ENCODE measurements around the gene PRTN3.
A peak's percentile ranks its signal among the peaks of the same experiment; 100 is the strongest.
"Not testable (repeated sequence)": the region's sequence is repeated elsewhere in the genome, so short reads cannot be mapped to it uniquely, and the experiment has no call there.

Gene PRTN3

DNA sequence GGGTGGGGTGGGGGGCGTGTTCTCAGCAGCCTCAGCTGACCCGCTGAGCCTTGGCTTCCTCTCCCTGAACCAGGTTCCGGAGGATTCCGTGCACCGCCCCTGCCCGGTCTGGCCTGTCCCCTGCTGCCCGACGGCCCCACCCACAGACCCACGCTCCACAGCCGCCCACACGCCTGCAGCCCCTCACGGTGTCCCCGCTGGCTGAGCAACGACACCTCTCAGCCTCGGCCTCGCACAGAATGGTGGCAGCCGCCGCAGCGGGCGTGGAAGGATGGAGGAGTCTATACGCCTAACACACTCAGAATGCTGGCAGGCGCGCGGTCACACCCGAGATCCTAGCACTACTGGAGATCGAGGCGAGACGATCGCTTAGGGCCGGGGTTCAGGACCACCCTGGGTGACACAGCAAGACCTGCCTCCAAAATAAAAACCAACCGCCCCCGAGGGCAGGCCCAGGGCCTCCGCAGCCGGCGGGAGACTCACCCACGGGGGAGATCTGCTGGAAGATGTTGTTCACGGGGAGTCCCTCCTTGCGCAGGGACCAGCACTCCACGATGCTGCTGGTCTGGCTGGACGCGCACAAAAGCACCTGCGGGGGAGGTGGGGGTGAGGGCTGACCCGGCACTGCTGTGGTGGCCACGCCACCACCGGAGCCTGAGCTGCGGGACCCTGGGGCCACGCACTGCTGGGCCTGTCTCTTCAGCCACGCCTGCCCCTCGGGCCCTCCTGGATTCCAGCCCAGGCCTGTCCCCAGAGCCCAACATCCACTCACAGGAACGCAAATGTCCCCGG, 43.8 kb downstream of the PRTN3 start:
- no peak for DNase-seq

DNA sequence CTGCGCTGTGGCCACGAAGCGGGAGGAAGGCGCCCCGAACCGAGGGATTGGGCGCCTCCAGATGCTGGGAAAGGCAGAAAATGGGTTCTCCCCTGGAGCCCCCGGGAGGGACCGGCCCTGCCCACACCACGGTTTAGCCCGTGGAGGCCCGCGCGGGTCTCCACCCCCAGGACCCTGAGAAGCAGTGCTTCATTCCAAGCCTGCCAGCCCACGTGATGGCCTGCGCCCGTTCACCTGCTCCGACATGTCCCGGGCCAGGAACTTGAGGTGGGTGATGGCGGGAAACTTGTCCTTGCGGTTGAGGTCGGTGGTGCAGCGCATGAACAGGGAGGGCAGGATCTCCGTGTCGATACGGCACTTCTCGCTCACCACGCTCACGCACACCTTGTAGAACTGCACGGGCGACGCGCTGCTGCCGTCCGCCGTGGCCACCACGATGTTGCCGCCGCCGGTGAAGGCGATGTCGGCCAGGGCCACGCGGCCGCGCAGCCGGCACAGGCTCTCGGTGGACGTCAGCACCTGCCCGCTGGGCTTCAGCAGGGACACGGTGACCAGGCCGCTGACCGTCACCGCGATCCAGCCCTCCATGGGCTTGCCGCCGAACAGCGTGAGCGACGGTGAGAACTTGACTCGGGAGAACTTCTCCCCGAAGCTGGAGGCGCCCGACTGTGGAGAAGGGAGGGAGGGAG, 44.9 kb downstream of the PRTN3 start:
- DNase-seq = no peak

DNA sequence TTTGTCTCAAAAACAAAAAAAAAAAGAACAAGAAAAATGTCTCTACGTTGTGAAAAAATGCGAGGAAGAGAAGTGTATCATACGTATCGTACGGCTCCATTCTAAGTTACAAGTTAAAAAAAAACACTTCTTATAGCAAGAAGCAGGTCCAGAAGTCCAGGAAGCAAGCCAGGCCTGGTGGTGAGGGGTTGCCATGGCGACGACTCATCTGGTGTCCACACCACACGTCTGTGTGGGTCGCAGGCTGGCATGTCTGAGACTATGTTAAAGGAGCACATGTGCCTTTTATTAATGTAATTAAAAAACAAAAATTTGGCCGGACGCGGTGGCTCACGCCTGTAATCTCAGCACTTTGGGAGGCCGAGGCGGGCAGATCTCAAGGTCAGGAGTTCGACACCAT, 46.3 kb downstream of the PRTN3 start:
- no peak for DNase-seq

DNA sequence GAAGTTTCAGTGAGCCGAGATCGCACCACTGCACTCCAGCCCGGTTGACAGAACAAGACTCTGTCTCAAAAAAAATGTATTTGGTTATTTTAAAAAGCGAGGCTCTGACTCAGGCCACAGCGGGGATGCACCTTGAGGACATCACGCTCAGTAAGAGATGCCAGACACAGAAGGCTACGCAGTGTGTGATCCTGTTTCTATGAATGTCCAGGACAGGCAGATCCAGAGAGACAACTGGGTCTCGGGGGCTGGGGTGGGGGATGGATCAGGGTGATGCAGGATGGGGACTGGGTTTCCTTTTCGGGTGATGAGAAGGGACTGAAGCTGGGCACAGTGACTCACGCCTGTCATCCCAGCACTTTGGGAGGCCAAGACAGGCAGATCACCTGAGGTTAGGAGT, 46.8 kb downstream of the PRTN3 start:
- no peak for DNase-seq

DNA sequence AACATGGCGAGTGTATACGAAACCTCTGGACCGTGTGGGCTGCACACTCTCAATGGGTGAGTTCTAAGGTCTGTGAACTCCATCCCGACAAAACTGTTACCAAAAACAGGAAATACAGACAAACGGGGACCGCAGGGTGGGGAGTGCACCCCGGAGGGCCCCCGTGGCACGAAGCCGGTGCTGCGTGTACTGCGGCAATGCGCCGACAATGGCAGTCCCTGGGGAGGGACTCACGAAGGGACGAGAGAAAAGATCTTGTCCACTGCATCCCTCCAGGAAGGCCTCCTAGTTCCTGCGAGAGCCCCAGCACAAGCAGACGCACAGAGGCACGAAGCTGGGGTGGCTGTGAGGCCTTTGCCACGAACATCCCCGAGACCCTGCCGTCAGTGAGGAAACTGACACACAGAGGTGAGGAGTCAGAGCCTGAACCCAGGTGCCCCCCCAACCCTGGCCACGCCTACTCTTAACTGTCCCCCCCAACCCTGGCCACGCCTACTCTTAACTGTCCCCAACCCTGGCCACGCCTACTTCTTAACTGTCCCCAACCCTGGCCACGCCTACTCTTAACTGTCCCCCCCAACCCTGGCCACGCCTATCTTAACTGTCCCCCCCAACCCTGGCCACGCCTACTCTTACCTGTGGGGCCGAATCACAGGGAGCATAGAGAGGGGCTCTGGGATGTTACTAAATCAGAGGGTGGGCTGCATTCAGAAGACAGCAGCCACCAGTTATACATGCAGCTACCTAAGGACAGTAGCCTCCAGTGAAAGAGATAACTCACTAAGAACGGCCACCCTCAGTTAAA, 48.0 kb downstream of the PRTN3 start:
- DNase-seq = no peak

DNA sequence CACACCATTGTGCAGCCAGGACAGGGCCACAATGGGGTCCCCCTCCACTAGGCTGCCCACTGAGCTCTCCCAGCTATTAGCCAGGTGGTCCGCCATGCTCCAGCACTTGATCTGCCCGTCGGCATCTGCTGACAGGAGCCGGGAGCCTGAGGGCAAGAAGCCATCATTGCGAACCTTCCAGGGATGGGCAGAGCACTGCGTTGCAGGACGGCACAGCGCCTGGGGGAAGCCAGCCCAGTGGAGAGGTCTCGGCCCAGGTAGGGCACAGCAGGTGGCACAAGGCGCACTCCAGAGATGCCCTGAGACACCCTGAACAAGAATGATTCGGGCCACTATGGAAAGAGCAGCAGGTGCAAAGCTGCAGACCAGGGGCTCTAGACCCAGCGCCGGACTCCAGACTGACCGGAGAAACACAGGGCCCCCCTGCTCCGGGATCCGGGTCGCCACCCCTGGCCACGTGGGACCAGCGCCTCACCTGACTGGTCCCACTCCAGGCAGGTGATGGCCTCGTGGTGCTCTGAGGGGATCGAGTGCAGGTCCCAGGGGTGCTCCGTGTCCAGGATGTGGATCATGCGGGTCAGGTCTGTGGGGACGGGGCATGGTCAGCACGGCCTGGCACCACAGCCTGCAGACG, 49.0 kb downstream of the PRTN3 start:
- no peak for DNase-seq

DNA sequence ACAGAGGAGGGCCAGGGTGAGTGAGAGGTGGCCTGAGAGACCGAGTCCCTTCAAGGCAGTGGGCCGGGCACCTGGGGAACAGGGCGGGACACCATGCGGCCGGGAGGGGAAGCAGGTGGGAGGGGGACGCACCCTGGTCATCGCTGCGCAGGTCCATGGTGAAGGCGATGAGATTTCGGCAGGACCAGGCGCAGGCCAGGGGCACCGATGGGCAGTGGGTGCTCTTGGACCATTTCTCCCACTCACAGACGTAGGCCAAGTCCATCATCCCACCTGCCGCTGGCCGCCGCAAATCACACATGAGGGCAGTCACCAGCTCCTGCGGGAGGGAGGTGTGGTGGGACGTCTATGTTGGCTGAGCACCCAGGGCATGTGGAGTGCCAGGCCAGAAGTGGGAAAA, 50.0 kb downstream of the PRTN3 start:
- DNase-seq = no peak

DNA sequence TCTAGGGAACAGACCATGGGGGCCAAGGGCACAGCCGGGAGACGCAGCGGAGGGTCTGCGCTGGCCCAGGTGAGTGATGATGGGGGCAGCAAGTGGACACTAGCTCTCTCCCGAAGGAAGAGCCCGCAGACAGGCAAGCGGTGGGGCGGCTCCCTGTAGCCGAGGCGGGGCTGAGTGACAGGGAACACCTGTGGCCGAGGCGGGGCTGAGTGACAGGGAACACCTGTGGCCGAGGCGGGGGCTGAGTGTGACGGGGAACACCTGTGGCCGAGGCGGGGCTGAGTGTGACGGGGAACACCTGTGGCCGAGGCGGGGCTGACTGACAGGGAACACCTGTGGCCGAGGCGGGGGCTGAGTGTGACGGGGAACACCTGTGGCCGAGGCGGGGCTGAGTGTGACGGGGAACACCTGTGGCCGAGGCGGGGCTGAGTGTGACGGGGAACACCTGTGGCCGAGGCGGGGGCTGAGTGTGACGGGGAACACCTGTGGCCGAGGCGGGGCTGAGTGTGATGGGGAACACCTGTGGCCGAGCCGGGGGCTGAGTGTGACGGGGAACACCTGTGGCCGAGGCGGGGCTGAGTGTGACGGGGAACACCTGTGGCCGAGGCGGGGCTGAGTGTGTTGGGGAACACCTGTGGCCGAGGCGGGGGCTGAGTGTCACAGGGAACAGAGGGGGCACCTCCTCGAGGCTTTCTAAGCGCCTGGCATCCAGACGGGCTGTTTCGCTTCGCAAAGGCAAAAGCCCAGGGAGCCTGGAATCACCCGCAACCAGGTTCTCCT, 50.8 kb downstream of the PRTN3 start:
- DNase-seq = not testable (repeated sequence)

DNA sequence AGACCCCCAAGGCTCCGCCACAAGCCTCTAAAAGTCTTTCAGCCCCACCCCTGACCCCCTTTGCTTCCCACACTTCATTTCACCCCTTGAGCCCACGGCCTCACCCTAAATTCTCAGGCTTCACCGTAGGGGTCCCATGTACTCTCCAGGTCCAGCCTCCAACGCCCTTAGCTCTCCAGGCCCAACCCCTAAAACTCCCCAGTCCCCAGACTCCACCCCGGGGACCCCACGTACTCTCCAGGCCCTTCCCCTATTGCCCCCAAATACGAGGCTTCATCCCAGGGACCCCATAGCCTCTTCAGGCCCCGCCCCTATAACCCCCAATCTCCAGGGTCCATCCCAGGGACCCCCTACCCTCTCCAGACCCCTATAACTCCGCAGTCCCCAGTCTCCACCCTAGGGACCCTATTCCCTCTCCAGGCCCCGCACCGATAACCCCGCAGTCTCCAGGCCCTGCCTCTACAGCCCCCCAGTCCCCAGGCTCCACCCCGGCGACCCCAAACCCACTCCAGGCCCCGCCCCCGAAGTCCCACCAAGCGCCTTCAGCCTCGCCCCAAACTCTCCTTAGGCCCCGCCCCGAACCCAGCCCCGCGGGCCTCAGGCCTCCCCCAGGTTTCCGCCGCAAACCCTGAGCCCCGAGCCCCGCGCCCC, 51.6 kb downstream of the PRTN3 start:
- DNase-seq = no peak

DNA sequence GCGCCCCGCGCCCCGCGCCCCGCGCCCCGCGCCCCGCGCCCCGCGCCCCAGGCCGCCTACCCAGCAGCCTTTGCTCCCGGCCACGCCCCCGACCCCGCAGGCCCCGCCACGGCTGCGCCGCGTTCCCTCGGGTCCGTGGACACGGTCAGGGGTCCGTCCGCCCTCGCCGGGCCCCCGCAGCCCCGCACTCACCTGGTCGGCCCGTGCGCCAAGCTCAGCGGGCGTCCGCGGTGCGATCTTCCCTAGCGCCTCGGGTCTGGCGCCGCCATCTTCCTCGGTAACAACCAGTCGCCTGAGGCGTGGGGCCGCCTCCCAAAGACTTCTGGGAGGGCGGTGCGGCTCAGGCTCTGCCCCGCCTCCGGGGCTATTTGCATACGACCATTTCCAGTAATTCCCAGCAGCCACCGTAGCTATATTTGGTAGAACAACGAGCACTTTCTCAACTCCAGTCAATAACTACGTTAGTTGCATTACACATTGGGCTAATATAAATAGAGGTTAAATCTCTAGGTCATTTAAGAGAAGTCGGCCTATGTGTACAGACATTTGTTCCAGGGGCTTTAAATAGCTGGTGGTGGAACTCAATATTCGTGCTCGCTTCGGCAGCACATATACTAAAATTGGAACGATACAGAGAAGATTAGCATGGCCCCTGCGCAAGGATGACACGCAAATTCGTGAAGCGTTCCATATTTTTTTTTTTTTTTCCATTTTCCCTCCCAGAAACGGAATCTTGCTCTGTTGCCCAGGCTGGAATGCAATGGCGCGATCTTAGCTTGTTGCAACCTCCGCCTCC, 52.3 kb downstream of the PRTN3 start, which contains the start of the genes MED16 and RNU6-9:
Gene MED16 (minus strand): TSS at position 294 of the 796 bp plus-strand sequence. CDS start 2,056 bp downstream, outside the sequence.
Gene RNU6-9 (plus strand): TSS at position 591 of the 796 bp plus-strand sequence.
- DNase-seq = peak; percentile 90

DNA sequence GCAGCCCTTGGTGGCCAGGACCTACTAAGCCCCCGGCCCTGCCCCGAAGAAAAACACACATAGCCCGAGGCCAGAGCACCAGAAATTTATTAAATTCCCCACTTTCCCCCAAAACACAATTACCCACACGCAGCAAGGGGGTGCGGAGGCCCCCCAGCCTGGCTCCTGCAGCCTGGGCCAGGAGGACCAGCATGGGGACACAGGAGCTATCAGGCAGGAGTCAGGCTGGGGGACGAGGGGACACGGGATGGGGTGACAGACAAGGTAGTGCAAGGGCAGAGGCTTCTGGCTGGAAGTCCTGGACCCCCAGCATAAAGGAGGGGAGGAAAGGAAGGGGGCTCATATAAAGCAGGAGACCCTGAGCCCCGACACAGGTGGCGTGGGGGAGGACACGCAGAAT, 55.6 kb downstream of the PRTN3 start:
- DNase-seq = no peak

DNA sequence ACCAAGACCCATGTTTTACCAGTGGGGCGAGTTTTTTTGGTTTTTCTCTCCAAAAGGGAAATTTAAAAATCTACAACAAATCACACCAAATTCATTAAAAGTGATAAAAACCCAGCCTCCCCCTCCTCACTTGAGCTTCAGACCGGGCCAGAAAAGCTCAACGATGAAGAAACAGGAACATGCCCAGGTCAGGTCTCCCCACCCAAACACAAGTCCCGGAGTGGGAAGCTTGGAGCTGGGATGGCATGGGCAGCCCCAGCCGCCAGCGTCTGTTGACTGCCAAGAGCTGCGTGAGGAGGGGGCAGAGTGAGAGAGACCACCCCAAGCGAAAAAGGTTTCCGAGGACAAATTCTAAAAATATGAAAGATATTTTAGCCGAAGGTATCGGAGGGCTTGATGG, 56.2 kb downstream of the PRTN3 start:
- DNase-seq = no peak

DNA sequence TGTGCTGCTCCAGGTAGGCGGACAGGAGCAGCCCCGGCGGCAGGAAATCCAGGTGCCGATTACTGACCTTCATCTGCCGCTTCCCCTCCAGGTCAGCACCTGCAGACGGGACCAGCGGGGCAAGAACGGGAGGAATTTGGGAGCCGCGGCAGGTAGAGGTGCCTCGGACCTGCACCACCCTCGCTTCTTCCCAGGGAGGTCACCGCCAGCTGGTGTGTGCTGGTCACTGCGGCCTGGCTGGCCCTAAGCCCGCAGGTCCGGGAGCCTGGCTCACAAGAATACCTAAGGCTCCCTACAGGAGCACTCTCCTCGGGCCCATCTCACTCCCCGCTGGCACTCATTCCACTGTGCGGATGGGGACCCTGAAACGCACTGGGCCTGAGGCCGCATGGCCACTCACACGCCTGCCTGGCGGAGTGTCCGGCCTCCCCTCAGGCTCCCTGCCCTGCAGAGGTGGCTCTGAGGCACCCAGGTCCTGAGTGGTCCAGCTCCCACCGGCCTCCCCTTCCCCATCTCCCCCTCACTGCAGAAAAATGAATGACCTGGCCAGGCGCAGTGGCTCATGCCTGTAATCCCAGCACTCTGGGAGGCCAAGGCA, 56.7 kb downstream of the PRTN3 start:
- no peak for DNase-seq

Measured in NCI-H1105 (cell line).